Mammary epithelial cell (primary cell): Measurements from ENCODE around the gene IL9.

Source experiments
- CTCF ChIP-seq, 2 donors: IDR thresholded peaks in 1 of 2; conservative IDR thresholded peaks in 1 of 2; 2 replicates each; pipeline ENCODE4 v1.5.1; 2011 to 2012; ENCODE audit warnings: inconsistent platforms in 2 of 2, low read length in 2 of 2, mild to moderate bottlenecking in 2 of 2, control low read depth in 1 of 2, low read depth in 1 of 2; ENCODE audit not compliant: insufficient read depth in 1 of 2; ENCODE audit errors: extremely low read depth in 1 of 2
- EZH2 ChIP-seq: IDR thresholded peaks from 2 replicates; pipeline ENCODE4 v1.6.1; 2012; ENCODE audit warnings: low read length, inconsistent platforms, borderline replicate concordance

GRCh38 chr5:135880801-135881200 is 14.8 kb downstream of the IL9 start:
- no peak for TF ChIP-seq CTCF (conservative IDR thresholded peaks at IDR 0.05 in 1 of 2, IDR thresholded peaks at IDR 0.05 in 1 of 2; ENCODE audit: extremely low read depth in 1 of 2, insufficient read depth in 1 of 2, low read depth in 1 of 2, low read length in 2 of 2)
- TF ChIP-seq EZH2: no peak
